Lung (tissue), 12 donors: ENCODE results near the gene SLC1A6. TPM values are rescaled to one million over a fixed set of nuclear protein-coding genes. Genes with fewer than 3 reads are reported as not detected.

ENCODE experiments used
- ATAC-seq: fragments of 200-7000 bp; cut with Tn5 transposase; one replicate; pipeline ENCODE4 v1.9.1; 2020; ENCODE audit warnings: moderate number of reproducible peaks; ENCODE audit not compliant: insufficient read depth, low FRiP score
- DNase-seq, 3 donors: peaks; one replicate each; pipeline ENCODE4 v3.0.0-alpha.2; 2013 to 2017
- H3K27ac ChIP-seq, 2 donors: one replicate each; pipeline ENCODE4 v1.5.1; 2013; ENCODE audit warnings: mild to moderate bottlenecking in 2 of 2, moderate library complexity in 2 of 2, control low read depth in 1 of 2, inconsistent platforms in 1 of 2, low read depth in 1 of 2, low read length in 1 of 2
- H3K27me3 ChIP-seq, 3 donors: one replicate each; pipeline ENCODE4 v1.5.1; 2013; ENCODE audit warnings: low read length in 2 of 3; ENCODE audit not compliant: control insufficient read depth in 3 of 3, insufficient read depth in 3 of 3
- H3K36me3 ChIP-seq, 4 donors: one replicate each; pipeline ENCODE4 v1.5.1; 2013; ENCODE audit warnings: low read length in 4 of 4, mild to moderate bottlenecking in 1 of 4, moderate library complexity in 1 of 4; ENCODE audit not compliant: control insufficient read depth in 4 of 4, insufficient read depth in 4 of 4
- H3K4me1 ChIP-seq, 5 donors: one replicate each; pipeline ENCODE4 v1.5.1; 2013; ENCODE audit warnings: low read length in 5 of 5, mild to moderate bottlenecking in 2 of 5, moderate library complexity in 1 of 5; ENCODE audit not compliant: control insufficient read depth in 5 of 5, insufficient read depth in 5 of 5
- H3K4me3 ChIP-seq: one replicate; pipeline ENCODE4 v1.5.1; 2013; ENCODE audit warnings: mild to moderate bottlenecking, control low read depth, moderate library complexity
- H3K9ac ChIP-seq, 2 donors: one replicate each; pipeline ENCODE4 v1.5.1; 2013; ENCODE audit warnings: low read length in 2 of 2, control low read depth in 1 of 2; ENCODE audit not compliant: insufficient read depth in 1 of 2
- H3K9me3 ChIP-seq, 4 donors: one replicate each; pipeline ENCODE4 v1.5.1; 2013; ENCODE audit warnings: low read length in 3 of 4, mild to moderate bottlenecking in 1 of 4, moderate library complexity in 1 of 4; ENCODE audit not compliant: control insufficient read depth in 4 of 4, insufficient read depth in 3 of 4
- WGBS, 2 donors: extraction: QIAGEN DNeasy Blood & Tissue Kit; methylation state at CpG; one replicate each; pipeline ENCODE4 v1.1.7; 2013; 5-methylcytosine and 5-hydroxymethylcytosine counted together
- polyA plus RNA-seq, 2 donors: library from polyadenylated mRNA; stranded (reverse); fragments of 200-250 nt; gene quantifications; one replicate each; pipeline ENCODE4 v1.2.1, GENCODE V29; 2013
- total RNA-seq, 2 donors: library from RNA; depleted of rRNA in 1 of 2; stranded (reverse); fragments of >200 nt in 1 of 2; gene quantifications; one replicate each; pipeline ENCODE4 v1.2.1, GENCODE V29; 2014 to 2021
- TF ChIP-seq, protein P1 (sequence below): IDR thresholded peaks from 2 replicates; pipeline ENCODE4 v1.5.1; 2012; ENCODE audit warnings: mild to moderate bottlenecking; ENCODE audit errors: control extremely low read depth, extremely low read depth
- donor health status: control.
- donor health status: control.
- donor health status: Bipolar disorder and iron deficiency.
- donor health status: healthy.
- donor health status: DM: yes; HTN: yes; CAD: no.

The SLC1A6 gene
- total and polyA plus RNA-seq, 4 donors, result not detected

DNA sequence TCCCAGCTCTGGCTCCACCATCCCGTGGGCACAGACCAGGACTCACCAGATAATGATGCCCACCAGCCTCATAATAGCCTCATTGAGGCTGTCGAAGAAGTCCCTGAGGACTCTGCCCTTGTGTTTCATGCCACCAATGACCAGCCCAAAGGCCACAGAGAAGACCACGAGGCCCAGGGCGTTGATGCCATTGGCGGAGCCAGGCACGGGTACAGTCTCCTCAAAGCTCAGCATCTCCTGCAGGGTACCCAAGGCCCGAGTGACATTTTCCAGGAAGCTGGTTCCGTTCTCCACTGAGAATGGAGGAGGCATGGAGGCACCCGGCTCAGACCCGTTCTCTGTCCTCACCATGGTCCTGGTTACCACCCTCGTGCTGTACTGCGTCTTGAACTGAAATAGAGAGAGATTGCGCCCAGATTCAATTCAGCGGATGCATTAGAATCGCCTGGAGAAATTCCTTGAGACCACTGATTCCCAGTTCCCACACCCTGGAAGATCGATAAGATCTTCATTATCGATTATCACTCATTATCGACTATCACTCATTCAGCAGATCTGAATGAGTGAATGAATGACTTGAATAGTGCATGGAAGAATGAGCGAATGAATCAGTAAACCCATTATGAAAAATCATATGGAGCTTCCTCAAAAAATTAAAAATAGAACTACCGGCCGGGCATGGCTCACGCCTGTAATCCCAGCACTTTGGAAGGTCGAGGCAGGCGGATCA is 17.5 kb downstream of the SLC1A6 start:
- Histone ChIP-seq H3K36me3 (no peaks in the 10 kb centered on the region), H3K27ac (no peak overlapping the region), H3K9ac (no peak overlapping the region), H3K4me1 (no peaks in the 10 kb centered on the region), H3K27me3 (no peaks in the 10 kb centered on the region), H3K4me3 (no peak overlapping the region), H3K9me3 (peaks cover 0 to 13% (median 10%) of the 10 kb centered on the region in 4 donors)
- no peak for DNase-seq
- TF ChIP-seq, protein P1, sequence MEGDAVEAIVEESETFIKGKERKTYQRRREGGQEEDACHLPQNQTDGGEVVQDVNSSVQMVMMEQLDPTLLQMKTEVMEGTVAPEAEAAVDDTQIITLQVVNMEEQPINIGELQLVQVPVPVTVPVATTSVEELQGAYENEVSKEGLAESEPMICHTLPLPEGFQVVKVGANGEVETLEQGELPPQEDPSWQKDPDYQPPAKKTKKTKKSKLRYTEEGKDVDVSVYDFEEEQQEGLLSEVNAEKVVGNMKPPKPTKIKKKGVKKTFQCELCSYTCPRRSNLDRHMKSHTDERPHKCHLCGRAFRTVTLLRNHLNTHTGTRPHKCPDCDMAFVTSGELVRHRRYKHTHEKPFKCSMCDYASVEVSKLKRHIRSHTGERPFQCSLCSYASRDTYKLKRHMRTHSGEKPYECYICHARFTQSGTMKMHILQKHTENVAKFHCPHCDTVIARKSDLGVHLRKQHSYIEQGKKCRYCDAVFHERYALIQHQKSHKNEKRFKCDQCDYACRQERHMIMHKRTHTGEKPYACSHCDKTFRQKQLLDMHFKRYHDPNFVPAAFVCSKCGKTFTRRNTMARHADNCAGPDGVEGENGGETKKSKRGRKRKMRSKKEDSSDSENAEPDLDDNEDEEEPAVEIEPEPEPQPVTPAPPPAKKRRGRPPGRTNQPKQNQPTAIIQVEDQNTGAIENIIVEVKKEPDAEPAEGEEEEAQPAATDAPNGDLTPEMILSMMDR, result no peak
- 94 to 95% methylated on average over 24 of the region's 24 CpGs for WGBS, 2 donors
- no peak for ATAC-seq

GRCh38 chr19:14959263-14959662 is 20.4 kb downstream of the SLC1A6 start:
- Histone ChIP-seq H3K9me3 (peaks cover 0 to 19% (median 10%) of the 10 kb centered on the region in 4 donors), H3K36me3 (no peaks in the 10 kb centered on the region), H3K9ac (no peak overlapping the region), H3K4me1 (no peaks in the 10 kb centered on the region), H3K4me3 (no peak overlapping the region), H3K27ac (no peak overlapping the region), H3K27me3 (no peaks in the 10 kb centered on the region)
- TF ChIP-seq, protein P1, result no peak
- DNase-seq (no peak), ATAC-seq (no peak)
- WGBS, 2 donors, result 0 to 45% methylated on average over 1 of the region's 1 CpG

GRCh38 chr19:14957464-14957863 is 22.2 kb downstream of the SLC1A6 start:
- Histone ChIP-seq H3K27me3 (no peaks in the 10 kb centered on the region), H3K4me3 (no peak overlapping the region), H3K4me1 (no peaks in the 10 kb centered on the region), H3K27ac (no peak overlapping the region), H3K9ac (no peak overlapping the region), H3K36me3 (no peaks in the 10 kb centered on the region), H3K9me3 (peaks cover 0 to 22% (median 9%) of the 10 kb centered on the region in 4 donors)
- ATAC-seq, result no peak
- WGBS, 2 donors, result 93% methylated on average over 3 of the region's 3 CpGs
- no peak for DNase-seq
- TF ChIP-seq, protein P1, result no peak
